Left ventricle myocardium inferior (tissue), 1 donor: ENCODE data around the gene EBNA1BP2. TPM values are rescaled to one million over a fixed set of nuclear protein-coding genes. Genes with fewer than 3 reads are reported as not detected.
"Not testable (repeated sequence)": the region's sequence is repeated elsewhere in the genome, so short reads cannot be mapped to it uniquely, and the experiment has no call there.

Experiments
- DNase-seq: peaks from one replicate; pipeline ENCODE4 v3.0.0-alpha.2; 2020
- H3K27ac ChIP-seq: fragments of 200-600 bp; replicated peaks from 2 replicates; pipeline ENCODE4 v1.8.0; 2021
- H3K27me3 ChIP-seq: fragments of 200-600 bp; 2 replicates; pipeline ENCODE4 v1.8.0; 2021; ENCODE audit warnings: low read depth
- H3K36me3 ChIP-seq: fragments of 200-600 bp; 2 replicates; pipeline ENCODE4 v1.8.0; 2021
- H3K4me1 ChIP-seq: fragments of 200-600 bp; 2 replicates; pipeline ENCODE4 v1.8.0; 2021
- H3K4me3 ChIP-seq: fragments of 200-600 bp; 2 replicates; pipeline ENCODE4 v1.8.0; 2021; ENCODE audit warnings: mild to moderate bottlenecking, moderate library complexity
- H3K9me3 ChIP-seq: fragments of 200-600 bp; replicated peaks from 2 replicates; pipeline ENCODE4 v1.8.0; 2021
- CTCF ChIP-seq: fragments of 200-600 bp; IDR thresholded peaks from 2 replicates; pipeline ENCODE4 v1.8.0; 2021; ENCODE audit warnings: antibody characterized with exemption, mild to moderate bottlenecking, borderline replicate concordance
- intact Hi-C: fragments of 100-400 bp; cut with micrococcal nuclease; formaldehyde crosslinking; loops from one replicate; pipeline ENCODE4 v1.11.0; 2022
- total RNA-seq: library from RNA; stranded (reverse); fragmentation: NEBNext Ultra II Directional; extraction: Animal tissue kit (Norgen Biotek cat#: 25700); gene quantifications from one replicate; pipeline ENCODE4 v1.2.1, GENCODE V29; 2021
- donor health status: DM: no; HTN: yes; CAD: no; lungs with severe emphysema.

Gene EBNA1BP2
- total RNA-seq, 1 donor from 2014 or later = 29.8 TPM

DNA sequence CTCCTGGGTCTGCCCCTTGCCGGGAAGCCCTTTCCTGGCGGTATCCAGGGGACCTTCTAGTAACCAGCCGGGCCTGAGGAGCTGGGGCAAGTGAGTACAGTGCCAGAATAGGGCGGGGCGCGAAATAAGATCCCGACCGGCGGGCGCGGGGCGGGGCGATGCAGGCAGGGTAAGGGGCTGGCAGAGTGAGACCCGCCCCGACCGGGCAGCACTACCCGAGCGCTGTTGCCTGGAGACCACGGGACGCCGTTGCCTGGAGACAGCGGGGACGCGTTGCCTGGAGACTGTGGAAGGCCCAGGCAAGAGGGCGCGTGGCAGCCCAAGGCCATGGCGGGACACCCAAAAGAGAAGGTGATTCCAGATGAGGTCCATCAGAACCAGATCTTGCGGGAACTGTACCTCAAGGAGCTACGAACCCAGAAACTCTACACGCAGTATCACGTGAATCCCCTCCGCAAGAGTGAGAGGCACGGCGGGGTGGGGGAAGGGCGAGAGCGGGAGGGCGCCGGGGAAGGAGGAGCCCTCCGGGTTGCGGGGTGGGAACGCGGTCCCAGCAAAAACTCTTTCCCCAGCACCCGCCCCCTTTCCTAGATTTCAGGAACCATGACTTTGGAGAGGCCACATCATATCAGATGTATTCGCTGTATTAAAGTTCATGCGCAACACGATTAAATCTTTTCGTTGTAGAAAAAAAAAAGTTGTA, 24.3 kb downstream of the EBNA1BP2 start:
- H3K9me3 ChIP-seq = no peaks in the 10 kb centered on the region
- H3K36me3 ChIP-seq = no peaks in the 10 kb centered on the region
- H3K4me3 ChIP-seq = peak overlapping the region; percentile 62
- intact Hi-C loops = no loop called here
- peaks cover 15% of the 10 kb centered on the region for H3K4me1 ChIP-seq
- peak; percentile 63 for DNase-seq
- no peak overlapping the region for H3K27ac ChIP-seq
- no peak for TF ChIP-seq CTCF
- peaks cover 70% of the 10 kb centered on the region for H3K27me3 ChIP-seq

- no peak for TF ChIP-seq CTCF
- Histone ChIP-seq H3K36me3 (no peaks in the 10 kb centered on the region), H3K4me1 (peaks cover 15% of the 10 kb centered on the region), H3K9me3 (peaks cover 18% of the 10 kb centered on the region), H3K27me3 (peaks cover 37% of the 10 kb centered on the region), H3K27ac (no peak overlapping the region), H3K4me3 (no peak overlapping the region)
- no peak for DNase-seq
- intact Hi-C loops = no loop called here
Measured at GRCh38 chr1:43144237-43144636, 27.9 kb downstream of the EBNA1BP2 start.

GRCh38 chr1:43143441-43143888, 28.6 kb downstream of the EBNA1BP2 start:
- peaks cover 20% of the 10 kb centered on the region for H3K9me3 ChIP-seq
- no peak overlapping the region for H3K27ac ChIP-seq
- H3K4me1 ChIP-seq = peaks cover 15% of the 10 kb centered on the region
- H3K4me3 ChIP-seq = no peak overlapping the region
- TF ChIP-seq CTCF = no peak
- H3K36me3 ChIP-seq = no peaks in the 10 kb centered on the region
- intact Hi-C loops = no loop called here
- peaks cover 29% of the 10 kb centered on the region for H3K27me3 ChIP-seq
- DNase-seq = no peak

DNA sequence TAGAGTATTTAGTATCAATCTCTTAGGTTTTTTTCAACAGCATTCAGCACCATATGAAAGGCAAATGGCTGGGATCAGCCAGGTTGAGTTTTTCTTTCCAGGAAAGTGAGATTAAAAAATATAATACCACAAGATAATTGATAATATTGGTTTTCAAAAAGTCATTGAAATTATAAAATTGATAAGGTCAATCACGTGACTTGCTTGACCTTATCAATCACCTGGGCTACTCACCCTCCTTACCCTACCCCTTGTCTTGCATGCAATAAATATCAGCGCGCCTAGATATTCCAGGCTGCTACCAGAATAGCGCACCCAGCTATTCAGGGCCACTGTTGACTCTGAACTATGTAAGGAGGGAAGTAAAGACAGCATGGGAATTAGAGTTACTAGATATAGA, 31.5 kb downstream of the EBNA1BP2 start:
- Histone ChIP-seq H3K27ac (no peak overlapping the region), H3K4me3 (no peak overlapping the region), H3K9me3 (peaks cover 20% of the 10 kb centered on the region), H3K27me3 (peaks cover 11% of the 10 kb centered on the region), H3K36me3 (no peaks in the 10 kb centered on the region), H3K4me1 (peaks cover 21% of the 10 kb centered on the region)
- intact Hi-C loops = no loop called here
- TF ChIP-seq CTCF = no peak
- no peak for DNase-seq

GRCh38 chr1:43140010-43140409, 32.1 kb downstream of the EBNA1BP2 start:
- intact Hi-C loops = no loop called here

GRCh38 chr1:43139295-43139694, 32.8 kb downstream of the EBNA1BP2 start:
- H3K4me3 ChIP-seq, H3K36me3 ChIP-seq, H3K27ac ChIP-seq, DNase-seq, H3K27me3 ChIP-seq, intact Hi-C loops: not testable (repeated sequence)
- peaks cover 21% of the 10 kb centered on the region for H3K4me1 ChIP-seq
- peaks cover 26% of the 10 kb centered on the region for H3K9me3 ChIP-seq

More at GRCh38 chr1:43140010-43140409, 32.1 kb downstream of the EBNA1BP2 start:
- Histone ChIP-seq H3K4me1 (peaks cover 21% of the 10 kb centered on the region), H3K4me3 (no peak overlapping the region), H3K27me3 (peaks cover 5% of the 10 kb centered on the region), H3K36me3 (no peaks in the 10 kb centered on the region), H3K9me3 (peaks cover 20% of the 10 kb centered on the region), H3K27ac (no peak overlapping the region)
- TF ChIP-seq CTCF = no peak
- no peak for DNase-seq
